GM18520 (cell line): ENCODE measurements around the gene BPIFB1.

Experiments
- ATAC-seq: cut with Tn5 transposase; IDR thresholded peaks from one replicate; pipeline ENCODE4 v1.9.1; 2021; ENCODE audit not compliant: unreplicated experiment

BPIFB1 gene

DNA sequence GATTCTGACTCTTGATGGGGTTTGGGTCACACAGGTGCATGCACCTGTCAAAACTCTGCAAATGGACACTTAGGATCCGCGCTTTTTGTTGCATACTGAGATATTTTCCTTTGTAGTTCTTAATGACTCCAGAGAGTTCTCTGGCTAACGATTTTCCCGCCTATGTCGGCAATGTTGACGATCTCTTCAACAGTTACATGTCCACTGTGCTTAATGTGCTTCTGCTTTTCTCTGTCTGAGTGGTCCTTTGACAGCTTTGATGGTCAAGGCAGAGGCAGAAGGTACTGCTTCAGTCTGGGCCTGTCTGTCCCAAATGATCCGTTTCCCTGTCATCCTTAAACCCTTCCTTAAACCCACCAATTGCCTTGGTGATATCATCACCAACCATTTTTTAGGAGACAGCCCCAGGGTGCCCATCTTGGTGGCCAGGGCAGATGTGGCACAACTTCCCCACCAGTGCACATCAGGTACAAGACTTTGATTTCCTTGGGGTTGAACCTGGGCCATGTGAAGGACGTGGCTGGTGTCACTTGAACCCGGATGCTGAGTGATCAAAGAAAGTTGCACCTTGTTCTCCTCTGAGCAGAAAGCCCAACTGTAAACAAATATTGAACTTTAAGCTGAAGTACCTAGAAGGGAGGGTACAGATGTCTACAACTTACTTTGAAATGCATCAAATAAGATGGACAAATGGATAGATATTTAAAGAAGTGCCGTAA is 10.7 kb upstream of the BPIFB1 start:
- no peak for ATAC-seq

- no peak for ATAC-seq
Measured at GRCh38 chr20:33273117-33273851, 9.7 kb upstream of the BPIFB1 start.

GRCh38 chr20:33275215-33275614 is 7.8 kb upstream of the BPIFB1 start:
- ATAC-seq, result no peak

GRCh38 chr20:33275871-33276270 is 7.1 kb upstream of the BPIFB1 start:
- no peak for ATAC-seq

GRCh38 chr20:33276303-33277113 is 6.5 kb upstream of the BPIFB1 start:
- no peak for ATAC-seq

DNA sequence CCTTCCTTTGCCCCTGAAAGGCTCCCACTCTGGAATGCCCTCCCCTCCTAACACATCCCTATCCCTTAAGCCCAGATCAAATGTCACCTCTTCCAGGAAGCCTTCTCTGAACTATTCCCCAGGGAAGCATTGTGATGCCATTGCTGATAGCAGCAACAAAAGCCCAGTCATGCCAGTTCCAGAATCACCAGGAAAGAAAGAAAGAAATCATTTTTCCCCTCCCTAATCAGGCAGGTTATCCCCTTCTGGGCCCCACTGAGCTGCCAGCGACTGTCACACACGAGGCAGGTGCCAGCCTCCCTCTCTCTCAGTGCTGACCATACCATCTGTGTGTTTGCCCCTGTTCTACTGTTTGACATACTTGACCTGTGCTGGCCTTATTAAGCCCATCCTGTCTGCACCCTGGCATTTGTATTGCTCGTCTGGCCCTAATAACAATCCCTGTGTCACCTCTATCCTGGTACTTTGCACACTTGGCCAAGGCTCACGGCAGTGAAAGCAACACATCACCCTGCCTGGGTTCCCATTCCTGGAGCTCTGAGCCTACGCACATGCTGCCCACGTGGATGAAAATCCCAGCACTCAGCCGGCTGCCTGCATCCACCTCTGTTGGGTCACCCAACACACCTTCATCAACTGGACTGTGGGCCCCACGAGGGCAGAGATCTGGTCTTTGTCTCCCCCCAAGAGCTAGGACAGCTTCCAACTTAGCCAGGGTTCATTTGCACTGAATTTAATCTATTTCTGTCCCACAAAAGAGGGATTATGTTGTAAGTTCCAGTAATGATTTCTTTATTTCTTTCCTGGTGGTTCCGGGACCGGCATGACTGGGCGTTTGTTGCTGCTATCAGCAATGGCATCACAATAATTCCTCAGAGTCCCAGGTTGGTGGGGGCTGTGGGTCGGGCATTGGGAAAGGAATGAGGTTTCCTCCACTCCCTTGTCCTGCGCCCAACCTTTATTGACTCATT is 5.3 kb upstream of the BPIFB1 start:
- no peak for ATAC-seq

DNA sequence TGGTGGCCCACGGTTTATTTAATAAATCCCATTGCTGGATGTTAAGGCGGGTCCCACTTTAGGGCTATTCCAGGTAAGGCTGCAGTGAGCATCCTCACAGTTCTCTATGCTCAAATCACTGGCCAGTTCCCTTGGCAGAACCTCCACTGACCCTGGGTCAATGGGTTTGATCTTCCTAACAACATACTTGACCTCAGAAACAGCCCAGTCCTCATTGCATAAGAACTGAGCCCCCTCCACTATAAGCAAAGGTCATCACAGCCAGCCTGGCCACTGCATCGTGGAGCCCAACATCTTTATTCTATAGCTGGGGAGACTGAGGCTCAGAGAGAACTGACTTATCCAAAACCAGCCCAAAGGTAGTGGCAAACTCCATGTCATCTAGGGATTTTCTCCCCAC is 4.3 kb upstream of the BPIFB1 start:
- no peak for ATAC-seq

GRCh38 chr20:33279261-33279910 is 3.6 kb upstream of the BPIFB1 start:
- no peak for ATAC-seq

DNA sequence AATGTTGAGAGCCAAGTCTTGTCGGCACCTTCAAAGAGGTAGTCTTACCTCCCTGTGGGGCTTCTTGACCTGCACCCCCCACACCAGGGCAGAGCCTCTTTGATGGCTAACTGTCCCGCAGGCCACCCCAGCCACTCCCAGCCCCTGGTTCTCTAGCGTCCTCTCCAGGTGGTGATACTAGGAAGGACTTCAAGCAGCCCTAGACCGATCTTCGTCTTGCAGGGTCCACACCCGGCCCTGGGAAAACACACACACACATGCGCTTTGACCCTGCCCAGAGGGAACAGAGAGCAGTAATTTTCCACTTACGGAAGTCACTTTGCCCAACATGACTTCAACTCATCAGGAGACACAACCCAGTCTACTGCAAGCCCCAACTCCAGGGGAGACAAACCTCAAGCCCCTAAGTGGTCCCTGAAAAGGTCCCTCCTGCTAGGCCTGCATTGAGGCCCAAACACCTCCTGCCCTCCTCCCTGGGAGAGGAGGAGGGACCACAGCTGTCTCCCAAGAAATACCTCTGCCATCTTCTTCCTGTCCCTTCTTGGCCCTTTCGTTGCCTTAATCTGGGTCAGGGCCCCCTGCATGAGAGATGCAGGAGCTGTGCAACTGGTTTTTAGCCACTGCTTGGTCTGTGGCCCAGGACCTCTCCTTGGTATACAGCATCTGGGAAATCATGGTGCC is 2.9 kb upstream of the BPIFB1 start:
- no peak for ATAC-seq

- ATAC-seq, result no peak
Measured at GRCh38 chr20:33280775-33281174, 2.2 kb upstream of the BPIFB1 start.

- ATAC-seq, result no peak
Measured at GRCh38 chr20:33281550-33282146, 1.4 kb upstream of the BPIFB1 start.

DNA sequence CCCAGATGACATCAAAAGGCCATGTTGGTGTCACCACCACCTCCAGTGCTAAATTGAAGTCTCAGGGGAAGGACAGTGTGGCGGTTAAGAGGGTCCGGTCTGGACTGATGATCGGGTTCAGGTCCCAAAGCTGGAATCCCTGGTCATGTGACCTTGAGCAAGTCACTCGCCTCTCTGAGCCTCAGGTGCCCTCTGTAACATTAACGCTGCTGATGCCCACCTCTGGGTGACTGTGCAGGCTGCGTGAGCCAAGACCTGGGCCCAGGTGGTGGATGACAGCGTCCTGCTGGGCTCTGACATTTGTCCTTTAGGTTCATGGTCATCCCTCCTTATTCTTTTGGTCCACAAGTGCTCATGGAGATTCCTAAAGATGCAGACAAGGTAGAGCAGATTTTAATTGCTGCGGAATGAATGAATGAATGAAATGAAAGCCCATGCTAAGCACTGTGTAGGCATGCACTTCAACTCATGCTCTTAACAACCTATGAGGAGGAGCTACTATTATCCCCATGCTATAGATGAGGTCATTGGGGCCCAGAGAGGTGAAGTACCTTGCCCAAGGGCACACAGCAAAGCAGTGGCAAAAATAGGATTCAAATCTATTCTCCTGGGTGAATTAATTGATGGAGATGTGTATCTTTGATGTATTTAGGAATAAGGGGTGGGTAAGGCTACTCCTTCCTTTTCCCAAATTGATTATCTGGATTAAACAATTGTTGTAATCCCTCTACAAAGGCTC is 649 bp upstream of the BPIFB1 start:
- no peak for ATAC-seq

- ATAC-seq, result no peak
Measured at GRCh38 chr20:33284284-33284683, 1.3 kb downstream of the BPIFB1 start.

DNA sequence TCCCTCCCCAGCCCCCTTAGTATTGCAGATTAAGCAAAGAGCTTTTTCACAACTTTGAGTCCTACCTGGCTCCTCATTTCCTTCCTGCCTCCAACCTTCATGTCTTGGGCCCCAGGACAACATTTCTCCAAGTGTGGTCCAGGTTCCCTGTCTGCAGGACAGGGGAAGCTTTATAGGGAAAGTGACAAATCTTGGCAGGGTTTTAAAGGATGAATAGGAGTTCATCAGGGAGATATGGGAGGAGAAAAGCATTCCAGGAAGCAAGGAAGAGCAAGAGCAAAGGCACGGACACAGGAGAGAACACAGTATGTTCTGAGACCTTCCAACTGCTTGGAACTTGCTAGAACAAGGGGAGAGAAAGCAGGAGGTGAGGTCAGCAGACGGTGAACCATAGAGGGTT is 1.9 kb downstream of the BPIFB1 start:
- no peak for ATAC-seq

GRCh38 chr20:33285861-33286495 is 3.0 kb downstream of the BPIFB1 start:
- no peak for ATAC-seq

- ATAC-seq, result no peak
Measured at GRCh38 chr20:33287884-33288283, 4.9 kb downstream of the BPIFB1 start.

- ATAC-seq, result no peak
Measured at GRCh38 chr20:33290852-33291251, 7.8 kb downstream of the BPIFB1 start.

DNA sequence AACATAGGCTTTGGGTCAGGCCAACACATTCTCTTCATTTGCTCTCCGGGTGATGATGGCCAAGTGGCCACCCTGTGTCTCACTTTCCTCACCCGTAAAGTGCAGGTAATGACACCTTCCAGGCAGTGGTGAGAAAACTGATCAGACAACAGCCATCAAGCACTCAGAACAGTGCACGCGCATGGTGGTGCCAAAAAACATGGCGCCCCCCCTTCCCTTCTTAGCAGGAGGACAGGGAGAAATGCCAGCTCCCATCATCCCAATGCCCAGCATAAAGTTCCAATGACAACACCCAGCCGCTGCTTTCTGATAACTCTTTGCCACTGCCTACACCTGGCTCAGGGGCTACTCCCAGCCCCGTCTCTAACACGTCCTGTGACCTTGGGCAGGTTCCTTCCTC is 8.4 kb downstream of the BPIFB1 start:
- no peak for ATAC-seq
